OCI-LY3 (cell line): ENCODE results near the gene EHD1.

Source experiments
- CTCF ChIP-seq: fragments of 200-600, 300-600 bp; sonication (generic); IDR thresholded peaks from 2 replicates; pipeline ENCODE4 v1.5.1; 2014; ENCODE audit warnings: antibody characterized with exemption, low read length, low read depth
- EZH2phosphoT487 ChIP-seq: fragments of 200-600 bp; shearing (Covaris generic); IDR thresholded peaks from 2 replicates; pipeline ENCODE4 v1.6.1; 2018; ENCODE audit warnings: antibody characterized with exemption, mixed run types, low read depth

GRCh38 chr11:64817476-64817875 lies 60.9 kb downstream of the EHD1 start:
- TF ChIP-seq CTCF: no peak
- TF ChIP-seq EZH2phosphoT487: no peak
